B cell (primary cell): Measurements from ENCODE around the gene SLC25A26. TPM values are rescaled to one million over a fixed set of nuclear protein-coding genes. Genes with fewer than 3 reads are reported as not detected.

Source experiments
- ATAC-seq: fragments of 200-7000 bp; cut with Tn5 transposase; one replicate; pipeline ENCODE4 v1.10.0; 2021; ENCODE audit warnings: low read depth, mild to moderate bottlenecking, moderate number of reproducible peaks, moderate library complexity
- CTCF ChIA-PET: fragments of 350-600 bp; sonication (Branson Sonifier 250); formaldehyde crosslinking; loops from one replicate; lab custom pipeline; 2021; ENCODE audit warnings: antibody characterized with exemption, inconsistent platforms; lab: Charles Lee
- POLR2A ChIA-PET: fragments of 350-600 bp; sonication (Branson Sonifier 250); formaldehyde crosslinking; loops from one replicate; lab custom pipeline; 2021; ENCODE audit warnings: antibody characterized with exemption; lab: Charles Lee
- DNase-seq: peaks from one replicate; pipeline ENCODE4 v3.0.0; 2013
- H2AFZ ChIP-seq: 2 replicates; pipeline ENCODE4 v1.6.1; 2012; ENCODE audit warnings: mild to moderate bottlenecking, low read depth, low read length; ENCODE audit not compliant: insufficient read depth, poor library complexity, severe bottlenecking
- H3K27ac ChIP-seq, 2 donors: 1 replicate in 1 of 2; 2 replicates in 1 of 2; pipeline ENCODE4 v1.5.1; 2012 to 2013; ENCODE audit warnings: low read length in 2 of 2, mild to moderate bottlenecking in 2 of 2, moderate library complexity in 1 of 2
- H3K27me3 ChIP-seq, 4 experiments: fragments of 200-600 bp in 1 of 4; sonication (generic) in 1 of 4; replicated peaks in 1 of 4; 1 replicate in 2 of 4; 2 replicates in 2 of 4; pipeline versions ENCODE4 v1.6.1 to v1.7.0; 2013 to 2016; ENCODE audit warnings: low read length in 3 of 4, mild to moderate bottlenecking in 2 of 4, mixed read lengths in 1 of 4, moderate library complexity in 1 of 4; ENCODE audit not compliant: insufficient read depth in 4 of 4, control insufficient read depth in 3 of 4; ENCODE audit errors: control extremely low read depth in 1 of 4
- H3K36me3 ChIP-seq, 2 experiments: replicated peaks in 1 of 2; 1 replicate in 1 of 2; 2 replicates in 1 of 2; pipeline versions ENCODE4 v1.6.1 to v1.7.1; 2013; ENCODE audit warnings: low read length in 1 of 2; ENCODE audit not compliant: insufficient read depth in 2 of 2, control insufficient read depth in 1 of 2; ENCODE audit errors: control extremely low read depth in 1 of 2, extremely low read depth in 1 of 2
- H3K4me1 ChIP-seq, 2 donors: fragments of 200-600 bp in 1 of 2; sonication (generic) in 1 of 2; 1 replicate in 1 of 2; 2 replicates in 1 of 2; pipeline versions ENCODE4 v1.5.1 to v1.6.1; 2013 to 2017; ENCODE audit warnings: low read length in 2 of 2; ENCODE audit not compliant: control insufficient read depth in 2 of 2, insufficient read depth in 2 of 2
- H3K4me2 ChIP-seq: replicated peaks from 2 replicates; pipeline ENCODE3; 2012; ENCODE audit warnings: mild to moderate bottlenecking, low read depth, low read length; ENCODE audit not compliant: poor library complexity, severe bottlenecking
- H3K4me3 ChIP-seq, 5 experiments: fragments of 200-600 bp in 1 of 5; sonication (generic) in 1 of 5; 1 replicate in 3 of 5; 2 replicates in 2 of 5; pipeline versions ENCODE4 v1.5.1 to v1.7.0; 2011 to 2016; ENCODE audit warnings: low read length in 4 of 5, mild to moderate bottlenecking in 4 of 5, low read depth in 2 of 5, control low read depth in 1 of 5, moderate library complexity in 1 of 5; ENCODE audit not compliant: insufficient read depth in 1 of 5; ENCODE audit errors: control extremely low read depth in 1 of 5, extremely low read depth in 1 of 5
- H3K79me2 ChIP-seq: fragments of 200-600 bp; sonication (generic); one replicate; pipeline ENCODE4 v1.6.0; 2016; ENCODE audit warnings: low read length; ENCODE audit not compliant: control insufficient read depth, insufficient read depth
- H3K9ac ChIP-seq: fragments of 200-600 bp; sonication (generic); 2 replicates; pipeline ENCODE4 v1.6.1; 2017; ENCODE audit warnings: mild to moderate bottlenecking, low read length, moderate library complexity
- H3K9me3 ChIP-seq, 3 donors: one replicate each; pipeline versions ENCODE4 v1.6.1 to v1.7.1; 2013; ENCODE audit warnings: low read length in 2 of 3; ENCODE audit not compliant: control insufficient read depth in 2 of 3, insufficient read depth in 1 of 3; ENCODE audit errors: control extremely low read depth in 1 of 3
- H4K20me1 ChIP-seq: 2 replicates; pipeline ENCODE4 v1.6.0; 2012; ENCODE audit warnings: mild to moderate bottlenecking, low read length; ENCODE audit not compliant: insufficient read depth, control insufficient read depth, poor library complexity, severe bottlenecking
- H3K27ac Mint-ChIP-seq: one replicate; pipeline ENCODE4 v1.8.0; 2021; ENCODE audit warnings: mixed read lengths
- H3K27me3 Mint-ChIP-seq: one replicate; pipeline ENCODE4 v1.8.0; 2021; ENCODE audit warnings: mixed read lengths
- H3K4me1 Mint-ChIP-seq: one replicate; pipeline ENCODE4 v1.8.0; 2021; ENCODE audit warnings: mixed read lengths
- H3K4me3 Mint-ChIP-seq: one replicate; pipeline ENCODE4 v1.8.0; 2021; ENCODE audit warnings: mixed read lengths
- H3K9me3 Mint-ChIP-seq: one replicate; pipeline ENCODE4 v1.8.0; 2022; ENCODE audit warnings: mixed read lengths; ENCODE audit not compliant: insufficient read depth
- EZH2 ChIP-seq: IDR thresholded peaks from 2 replicates; pipeline ENCODE4 v1.6.1; 2012; ENCODE audit warnings: borderline replicate concordance, low read depth, mild to moderate bottlenecking, moderate library complexity, low read length; ENCODE audit not compliant: insufficient read depth, poor library complexity, severe bottlenecking
- WGBS: methylation state at CpG from one replicate; pipeline ENCODE4 v1.1.5; 2013; ENCODE audit warnings: missing lambda C conversion rate; ENCODE audit not compliant: insufficient coverage; 5-methylcytosine and 5-hydroxymethylcytosine counted together
- intact Hi-C: fragments of 100-400 bp; cut with micrococcal nuclease; formaldehyde crosslinking; loops from one replicate; pipeline ENCODE4 v1.10.0; 2022
- polyA plus RNA-seq: library from polyadenylated mRNA; depleted of rRNA; stranded (reverse); fragments of >200 nt; gene quantifications from 2 replicates; pipeline ENCODE4 v1.2.3, GENCODE V29; 2012
- total RNA-seq, 2 donors: library from RNA; stranded (reverse); fragments of 120-200 nt in 1 of 2; gene quantifications; 1 replicate in 1 of 2; 2 replicates in 1 of 2; pipeline versions ENCODE4 v1.2.3 to v1.2.4, GENCODE V29; 2013 to 2022
- TF ChIP-seq, protein P1 (sequence below): fragments of 200-600 bp; IDR thresholded peaks from one replicate; pipeline ENCODE4 v1.8.0; 2022; ENCODE audit warnings: antibody characterized with exemption, mild to moderate bottlenecking

SLC25A26 gene
- total and polyA plus RNA-seq, 2 donors (not counting 1 experiment from before 2014, with no cell fraction given), result 22.3 to 23.8 TPM

- H3K9me3 Mint-ChIP-seq, result no peaks in the 10 kb centered on the region
- CTCF ChIA-PET, result interaction anchor here (3.0 to 7.7 kb wide), 6 partner anchors 13 to 416 kb away, joined by 17 to 87 read pairs (median 28); no protein-coding TSS in a partner anchor
- no peak overlapping the region for H3K4me3 Mint-ChIP-seq
- DNase-seq (no peak), ATAC-seq (no peak)
- WGBS, result 94% methylated on average over 11 of the region's 11 CpGs
- no peaks in the 10 kb centered on the region for H3K27me3 Mint-ChIP-seq
- no peaks in the 10 kb centered on the region for H3K36me3 ChIP-seq
- intact Hi-C loops, result loop anchor here (2.0 kb wide), 1 partner anchor 95 kb away; the partner anchor contains the start of gene LRIG1
- no peak overlapping the region for H3K9ac ChIP-seq
- H3K27ac ChIP-seq, result no peak overlapping the region
- no peaks in the 10 kb centered on the region for H3K4me1 Mint-ChIP-seq
- H2AFZ ChIP-seq, result no peak overlapping the region
- TF ChIP-seq EZH2, result no peak
- TF ChIP-seq, protein P1, sequence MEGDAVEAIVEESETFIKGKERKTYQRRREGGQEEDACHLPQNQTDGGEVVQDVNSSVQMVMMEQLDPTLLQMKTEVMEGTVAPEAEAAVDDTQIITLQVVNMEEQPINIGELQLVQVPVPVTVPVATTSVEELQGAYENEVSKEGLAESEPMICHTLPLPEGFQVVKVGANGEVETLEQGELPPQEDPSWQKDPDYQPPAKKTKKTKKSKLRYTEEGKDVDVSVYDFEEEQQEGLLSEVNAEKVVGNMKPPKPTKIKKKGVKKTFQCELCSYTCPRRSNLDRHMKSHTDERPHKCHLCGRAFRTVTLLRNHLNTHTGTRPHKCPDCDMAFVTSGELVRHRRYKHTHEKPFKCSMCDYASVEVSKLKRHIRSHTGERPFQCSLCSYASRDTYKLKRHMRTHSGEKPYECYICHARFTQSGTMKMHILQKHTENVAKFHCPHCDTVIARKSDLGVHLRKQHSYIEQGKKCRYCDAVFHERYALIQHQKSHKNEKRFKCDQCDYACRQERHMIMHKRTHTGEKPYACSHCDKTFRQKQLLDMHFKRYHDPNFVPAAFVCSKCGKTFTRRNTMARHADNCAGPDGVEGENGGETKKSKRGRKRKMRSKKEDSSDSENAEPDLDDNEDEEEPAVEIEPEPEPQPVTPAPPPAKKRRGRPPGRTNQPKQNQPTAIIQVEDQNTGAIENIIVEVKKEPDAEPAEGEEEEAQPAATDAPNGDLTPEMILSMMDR, result no peak
- no peak overlapping the region for H3K4me2 ChIP-seq
- no peaks in the 10 kb centered on the region for H3K27me3 ChIP-seq
- no peaks in the 10 kb centered on the region for H3K4me1 ChIP-seq
- no peaks in the 10 kb centered on the region for H4K20me1 ChIP-seq
- no peaks in the 10 kb centered on the region for H3K9me3 ChIP-seq
- POLR2A ChIA-PET, result no interaction called here
- H3K79me2 ChIP-seq, result no peaks in the 10 kb centered on the region
- H3K4me3 ChIP-seq, result no peak overlapping the region
- H3K27ac Mint-ChIP-seq, result no peak overlapping the region
Measured at GRCh38 chr3:66405701-66406091, 184.9 kb downstream of the SLC25A26 start.

DNA sequence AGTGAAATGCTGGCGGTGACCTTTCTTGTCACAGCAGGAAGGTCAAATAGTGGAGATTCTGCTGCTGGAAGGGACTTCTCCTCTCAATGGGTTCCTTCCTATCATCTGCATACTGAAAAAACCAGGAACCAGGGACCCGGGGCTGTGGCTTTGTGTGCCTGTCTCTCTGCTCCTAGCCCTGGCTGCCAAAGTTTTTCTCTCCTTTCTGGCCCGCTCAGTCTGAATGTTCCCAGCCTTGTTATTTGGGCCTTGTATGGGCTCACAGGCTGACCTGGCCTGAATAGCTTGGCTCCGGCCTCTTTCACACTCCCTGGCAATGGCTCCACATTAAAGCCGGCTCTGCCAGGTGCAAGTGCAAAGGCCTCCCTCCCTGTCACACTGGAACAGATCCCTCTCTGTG is 185.4 kb downstream of the SLC25A26 start:
- no peak overlapping the region for H3K4me3 Mint-ChIP-seq
- Histone ChIP-seq H3K4me2 (no peak overlapping the region), H3K79me2 (no peaks in the 10 kb centered on the region), H3K4me3 (no peak overlapping the region), H3K36me3 (no peaks in the 10 kb centered on the region), H4K20me1 (no peaks in the 10 kb centered on the region), H3K4me1 (no peaks in the 10 kb centered on the region), H3K27me3 (no peaks in the 10 kb centered on the region), H3K9ac (no peak overlapping the region), H2AFZ (no peak overlapping the region), H3K27ac (no peak overlapping the region), H3K9me3 (no peaks in the 10 kb centered on the region)
- no peak overlapping the region for H3K27ac Mint-ChIP-seq
- ChIA-PET CTCF (interaction anchor here (3.0 to 7.7 kb wide), 6 partner anchors 13 to 416 kb away, joined by 17 to 87 read pairs (median 28); no protein-coding TSS in a partner anchor), POLR2A (no interaction called here)
- DNase-seq, result no peak
- TF ChIP-seq, protein P1, result no peak
- no peak for TF ChIP-seq EZH2
- no peak for ATAC-seq
- no peaks in the 10 kb centered on the region for H3K4me1 Mint-ChIP-seq
- intact Hi-C loops, result loop anchor here (2.0 kb wide), 1 partner anchor 95 kb away; the partner anchor contains the start of gene LRIG1
- H3K27me3 Mint-ChIP-seq, result no peaks in the 10 kb centered on the region
- H3K9me3 Mint-ChIP-seq, result no peaks in the 10 kb centered on the region
- 95% methylated on average over 5 of the region's 5 CpGs for WGBS
